Measurements from ENCODE around the gene GPR171.

DNA sequence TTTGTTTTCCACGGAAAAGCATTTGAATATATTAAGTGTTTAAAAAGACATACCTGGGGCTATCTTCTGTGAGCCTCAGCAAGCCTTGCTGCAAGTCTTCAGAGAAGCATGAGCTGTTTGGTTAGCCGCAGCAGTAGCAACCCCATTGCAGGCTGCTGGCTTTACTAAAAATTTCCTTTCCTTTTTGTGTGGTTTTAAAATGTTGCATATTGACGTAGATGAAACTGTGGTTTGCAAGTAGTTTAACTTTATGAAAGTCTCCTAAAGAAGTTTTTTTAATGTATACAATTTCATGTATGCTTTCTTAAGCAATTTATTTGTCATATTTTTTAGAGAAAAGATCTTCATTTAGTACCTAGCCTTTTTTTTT, at the start of gene GPR171:
- TF ChIP-seq ZNF671 (CRISPR knock-in tag; IDR thresholded peaks at IDR 0.05) (no peak), TEAD4 (CRISPR knock-in tag; IDR thresholded peaks at IDR 0.05) (no peak), JUN (CRISPR knock-in tag; IDR thresholded peaks at IDR 0.05) (no peak), RORB (CRISPR knock-in tag; IDR thresholded peaks at IDR 0.05) (no peak), CREB1 (CRISPR knock-in tag; IDR thresholded peaks at IDR 0.05) (no peak), ZNF232 (CRISPR knock-in tag; IDR thresholded peaks at IDR 0.05) (no peak), FOXJ3 (CRISPR knock-in tag; IDR thresholded peaks at IDR 0.05; ENCODE audit: borderline replicate concordance) (no peak), JAZF1 (CRISPR knock-in tag; IDR thresholded peaks at IDR 0.05) (no peak), PRRX2 (CRISPR knock-in tag; IDR thresholded peaks at IDR 0.05) (no peak)
- TF ChIP-seq, protein P1, sequence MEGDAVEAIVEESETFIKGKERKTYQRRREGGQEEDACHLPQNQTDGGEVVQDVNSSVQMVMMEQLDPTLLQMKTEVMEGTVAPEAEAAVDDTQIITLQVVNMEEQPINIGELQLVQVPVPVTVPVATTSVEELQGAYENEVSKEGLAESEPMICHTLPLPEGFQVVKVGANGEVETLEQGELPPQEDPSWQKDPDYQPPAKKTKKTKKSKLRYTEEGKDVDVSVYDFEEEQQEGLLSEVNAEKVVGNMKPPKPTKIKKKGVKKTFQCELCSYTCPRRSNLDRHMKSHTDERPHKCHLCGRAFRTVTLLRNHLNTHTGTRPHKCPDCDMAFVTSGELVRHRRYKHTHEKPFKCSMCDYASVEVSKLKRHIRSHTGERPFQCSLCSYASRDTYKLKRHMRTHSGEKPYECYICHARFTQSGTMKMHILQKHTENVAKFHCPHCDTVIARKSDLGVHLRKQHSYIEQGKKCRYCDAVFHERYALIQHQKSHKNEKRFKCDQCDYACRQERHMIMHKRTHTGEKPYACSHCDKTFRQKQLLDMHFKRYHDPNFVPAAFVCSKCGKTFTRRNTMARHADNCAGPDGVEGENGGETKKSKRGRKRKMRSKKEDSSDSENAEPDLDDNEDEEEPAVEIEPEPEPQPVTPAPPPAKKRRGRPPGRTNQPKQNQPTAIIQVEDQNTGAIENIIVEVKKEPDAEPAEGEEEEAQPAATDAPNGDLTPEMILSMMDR (IDR thresholded peaks at IDR 0.05) = no peak
- TF ChIP-seq, protein P2, sequence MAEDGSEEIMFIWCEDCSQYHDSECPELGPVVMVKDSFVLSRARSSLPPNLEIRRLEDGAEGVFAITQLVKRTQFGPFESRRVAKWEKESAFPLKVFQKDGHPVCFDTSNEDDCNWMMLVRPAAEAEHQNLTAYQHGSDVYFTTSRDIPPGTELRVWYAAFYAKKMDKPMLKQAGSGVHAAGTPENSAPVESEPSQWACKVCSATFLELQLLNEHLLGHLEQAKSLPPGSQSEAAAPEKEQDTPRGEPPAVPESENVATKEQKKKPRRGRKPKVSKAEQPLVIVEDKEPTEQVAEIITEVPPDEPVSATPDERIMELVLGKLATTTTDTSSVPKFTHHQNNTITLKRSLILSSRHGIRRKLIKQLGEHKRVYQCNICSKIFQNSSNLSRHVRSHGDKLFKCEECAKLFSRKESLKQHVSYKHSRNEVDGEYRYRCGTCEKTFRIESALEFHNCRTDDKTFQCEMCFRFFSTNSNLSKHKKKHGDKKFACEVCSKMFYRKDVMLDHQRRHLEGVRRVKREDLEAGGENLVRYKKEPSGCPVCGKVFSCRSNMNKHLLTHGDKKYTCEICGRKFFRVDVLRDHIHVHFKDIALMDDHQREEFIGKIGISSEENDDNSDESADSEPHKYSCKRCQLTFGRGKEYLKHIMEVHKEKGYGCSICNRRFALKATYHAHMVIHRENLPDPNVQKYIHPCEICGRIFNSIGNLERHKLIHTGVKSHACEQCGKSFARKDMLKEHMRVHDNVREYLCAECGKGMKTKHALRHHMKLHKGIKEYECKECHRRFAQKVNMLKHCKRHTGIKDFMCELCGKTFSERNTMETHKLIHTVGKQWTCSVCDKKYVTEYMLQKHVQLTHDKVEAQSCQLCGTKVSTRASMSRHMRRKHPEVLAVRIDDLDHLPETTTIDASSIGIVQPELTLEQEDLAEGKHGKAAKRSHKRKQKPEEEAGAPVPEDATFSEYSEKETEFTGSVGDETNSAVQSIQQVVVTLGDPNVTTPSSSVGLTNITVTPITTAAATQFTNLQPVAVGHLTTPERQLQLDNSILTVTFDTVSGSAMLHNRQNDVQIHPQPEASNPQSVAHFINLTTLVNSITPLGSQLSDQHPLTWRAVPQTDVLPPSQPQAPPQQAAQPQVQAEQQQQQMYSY (CRISPR knock-in tag; IDR thresholded peaks at IDR 0.05) = no peak
- TF ChIP-seq, protein P3, sequence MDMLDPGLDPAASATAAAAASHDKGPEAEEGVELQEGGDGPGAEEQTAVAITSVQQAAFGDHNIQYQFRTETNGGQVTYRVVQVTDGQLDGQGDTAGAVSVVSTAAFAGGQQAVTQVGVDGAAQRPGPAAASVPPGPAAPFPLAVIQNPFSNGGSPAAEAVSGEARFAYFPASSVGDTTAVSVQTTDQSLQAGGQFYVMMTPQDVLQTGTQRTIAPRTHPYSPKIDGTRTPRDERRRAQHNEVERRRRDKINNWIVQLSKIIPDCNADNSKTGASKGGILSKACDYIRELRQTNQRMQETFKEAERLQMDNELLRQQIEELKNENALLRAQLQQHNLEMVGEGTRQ (CRISPR knock-in tag; IDR thresholded peaks at IDR 0.05) = no peak
- TF ChIP-seq, protein P4, sequence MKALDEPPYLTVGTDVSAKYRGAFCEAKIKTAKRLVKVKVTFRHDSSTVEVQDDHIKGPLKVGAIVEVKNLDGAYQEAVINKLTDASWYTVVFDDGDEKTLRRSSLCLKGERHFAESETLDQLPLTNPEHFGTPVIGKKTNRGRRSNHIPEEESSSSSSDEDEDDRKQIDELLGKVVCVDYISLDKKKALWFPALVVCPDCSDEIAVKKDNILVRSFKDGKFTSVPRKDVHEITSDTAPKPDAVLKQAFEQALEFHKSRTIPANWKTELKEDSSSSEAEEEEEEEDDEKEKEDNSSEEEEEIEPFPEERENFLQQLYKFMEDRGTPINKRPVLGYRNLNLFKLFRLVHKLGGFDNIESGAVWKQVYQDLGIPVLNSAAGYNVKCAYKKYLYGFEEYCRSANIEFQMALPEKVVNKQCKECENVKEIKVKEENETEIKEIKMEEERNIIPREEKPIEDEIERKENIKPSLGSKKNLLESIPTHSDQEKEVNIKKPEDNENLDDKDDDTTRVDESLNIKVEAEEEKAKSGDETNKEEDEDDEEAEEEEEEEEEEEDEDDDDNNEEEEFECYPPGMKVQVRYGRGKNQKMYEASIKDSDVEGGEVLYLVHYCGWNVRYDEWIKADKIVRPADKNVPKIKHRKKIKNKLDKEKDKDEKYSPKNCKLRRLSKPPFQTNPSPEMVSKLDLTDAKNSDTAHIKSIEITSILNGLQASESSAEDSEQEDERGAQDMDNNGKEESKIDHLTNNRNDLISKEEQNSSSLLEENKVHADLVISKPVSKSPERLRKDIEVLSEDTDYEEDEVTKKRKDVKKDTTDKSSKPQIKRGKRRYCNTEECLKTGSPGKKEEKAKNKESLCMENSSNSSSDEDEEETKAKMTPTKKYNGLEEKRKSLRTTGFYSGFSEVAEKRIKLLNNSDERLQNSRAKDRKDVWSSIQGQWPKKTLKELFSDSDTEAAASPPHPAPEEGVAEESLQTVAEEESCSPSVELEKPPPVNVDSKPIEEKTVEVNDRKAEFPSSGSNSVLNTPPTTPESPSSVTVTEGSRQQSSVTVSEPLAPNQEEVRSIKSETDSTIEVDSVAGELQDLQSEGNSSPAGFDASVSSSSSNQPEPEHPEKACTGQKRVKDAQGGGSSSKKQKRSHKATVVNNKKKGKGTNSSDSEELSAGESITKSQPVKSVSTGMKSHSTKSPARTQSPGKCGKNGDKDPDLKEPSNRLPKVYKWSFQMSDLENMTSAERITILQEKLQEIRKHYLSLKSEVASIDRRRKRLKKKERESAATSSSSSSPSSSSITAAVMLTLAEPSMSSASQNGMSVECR (CRISPR knock-in tag; IDR thresholded peaks at IDR 0.05; ENCODE audit: borderline replicate concordance) = no peak
- TF ChIP-seq, protein P5, sequence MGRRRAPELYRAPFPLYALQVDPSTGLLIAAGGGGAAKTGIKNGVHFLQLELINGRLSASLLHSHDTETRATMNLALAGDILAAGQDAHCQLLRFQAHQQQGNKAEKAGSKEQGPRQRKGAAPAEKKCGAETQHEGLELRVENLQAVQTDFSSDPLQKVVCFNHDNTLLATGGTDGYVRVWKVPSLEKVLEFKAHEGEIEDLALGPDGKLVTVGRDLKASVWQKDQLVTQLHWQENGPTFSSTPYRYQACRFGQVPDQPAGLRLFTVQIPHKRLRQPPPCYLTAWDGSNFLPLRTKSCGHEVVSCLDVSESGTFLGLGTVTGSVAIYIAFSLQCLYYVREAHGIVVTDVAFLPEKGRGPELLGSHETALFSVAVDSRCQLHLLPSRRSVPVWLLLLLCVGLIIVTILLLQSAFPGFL (CRISPR knock-in tag; IDR thresholded peaks at IDR 0.05; ENCODE audit: borderline replicate concordance) = no peak
